ENCODE results near the gene P2RX1.
"Not testable (repeated sequence)": the region's sequence is repeated elsewhere in the genome, so short reads cannot be mapped to it uniquely, and the experiment has no call there.

P2RX1 gene

GRCh38 chr17:3857261-3858105, 58.8 kb downstream of the P2RX1 start:
- no peak for DNase-seq (ENCODE audit: low spot score)

GRCh38 chr17:3854204-3854603, 62.1 kb downstream of the P2RX1 start:
- not testable (repeated sequence) for DNase-seq (ENCODE audit: low spot score)

- no peak for DNase-seq (ENCODE audit: low spot score)
Observed at GRCh38 chr17:3852561-3852960, 63.7 kb downstream of the P2RX1 start.

- no peak for DNase-seq (ENCODE audit: low spot score)
Observed at GRCh38 chr17:3851461-3852100, 64.7 kb downstream of the P2RX1 start.

- DNase-seq (ENCODE audit: low spot score): no peak
Observed at GRCh38 chr17:3848229-3848835, 67.9 kb downstream of the P2RX1 start.

- DNase-seq (ENCODE audit: low spot score): no peak
Observed at GRCh38 chr17:3847165-3847670, 69.0 kb downstream of the P2RX1 start.

Data from AG08395 (cell line).